SK-N-SH treated with all-trans-retinoic acid at 6 μM for 48 hours (cell line): Measurements from ENCODE around the gene TPP2.

Source experiments
- ATAC-seq: fragments of 200-7000 bp; cut with Tn5 transposase; 3 replicates; pipeline ENCODE4 v1.9.1; 2020; ENCODE audit warnings: mild to moderate bottlenecking, moderate library complexity
- ARNTL ChIP-seq: fragments of 450-650 bp; formaldehyde crosslinking; IDR thresholded peaks from 2 replicates; pipeline ENCODE4 v1.5.0; 2020; ENCODE audit warnings: low read depth, mild to moderate bottlenecking, moderate library complexity, borderline replicate concordance
- BACH2 ChIP-seq: fragments of 250-450 bp; sonication (Bioruptor Pico); IDR thresholded peaks from 2 replicates; pipeline ENCODE4 v1.9.0; 2021; ENCODE audit warnings: mild to moderate bottlenecking, borderline replicate concordance
- CSDC2 ChIP-seq: fragments of 250-450 bp; sonication (Bioruptor Pico); IDR thresholded peaks from 2 replicates; pipeline ENCODE4 v1.5.0; 2020; ENCODE audit warnings: mild to moderate bottlenecking, moderate library complexity
- ESRRG ChIP-seq: fragments of 250-450 bp; sonication (Bioruptor Pico); IDR thresholded peaks from 2 replicates; pipeline ENCODE4 v1.6.1; 2021; ENCODE audit warnings: mild to moderate bottlenecking
- GLIS3 ChIP-seq: fragments of 250-450 bp; sonication (Bioruptor Pico); IDR thresholded peaks from 2 replicates; pipeline ENCODE4 v1.5.0; 2020; ENCODE audit warnings: mild to moderate bottlenecking, moderate library complexity
- ISL1 ChIP-seq: fragments of 250-450 bp; sonication (Bioruptor Pico); IDR thresholded peaks from 2 replicates; pipeline ENCODE4 v2.1.2; 2022; ENCODE audit warnings: mild to moderate bottlenecking, moderate library complexity
- OSR1 ChIP-seq: fragments of 250-450 bp; sonication (Bioruptor Pico); IDR thresholded peaks from 2 replicates; pipeline ENCODE4 v1.8.0; 2022; ENCODE audit warnings: moderate library complexity, mild to moderate bottlenecking, inconsistent platforms
- PPARA ChIP-seq: fragments of 250-450 bp; sonication (Bioruptor Pico); IDR thresholded peaks from 2 replicates; pipeline ENCODE4 v1.5.0; 2020; ENCODE audit warnings: mild to moderate bottlenecking, borderline replicate concordance
- RARB ChIP-seq: fragments of 250-450 bp; sonication (Bioruptor Pico); IDR thresholded peaks from 2 replicates; pipeline ENCODE4 v1.8.0; 2021; ENCODE audit warnings: mild to moderate bottlenecking, moderate library complexity
- SNAI2 ChIP-seq: fragments of 250-450 bp; sonication (Bioruptor Pico); IDR thresholded peaks from 2 replicates; pipeline ENCODE4 v1.5.0; 2020; ENCODE audit warnings: mild to moderate bottlenecking, moderate library complexity
- ZC3H10 ChIP-seq: fragments of 250-450 bp; sonication (Bioruptor Pico); IDR thresholded peaks from 2 replicates; pipeline ENCODE4 v1.5.1; 2021; ENCODE audit warnings: mild to moderate bottlenecking, moderate library complexity
- ZFP30 ChIP-seq: fragments of 450-650 bp; formaldehyde crosslinking; IDR thresholded peaks from 2 replicates; pipeline ENCODE4 v1.5.0; 2022; ENCODE audit warnings: mild to moderate bottlenecking, moderate library complexity
- ZNF70 ChIP-seq: fragments of 450-650 bp; formaldehyde crosslinking; IDR thresholded peaks from 2 replicates; pipeline ENCODE4 v1.5.0; 2020; ENCODE audit warnings: mild to moderate bottlenecking, moderate library complexity
- TF ChIP-seq, protein P1 (sequence below): fragments of 250-450 bp; sonication (Bioruptor Pico); IDR thresholded peaks from 2 replicates; pipeline ENCODE4 v1.5.0; 2020; ENCODE audit warnings: mild to moderate bottlenecking, moderate library complexity
- TF ChIP-seq, protein P2 (sequence below): fragments of 250-450 bp; sonication (Bioruptor Pico); IDR thresholded peaks from 2 replicates; pipeline ENCODE4 v1.5.1; 2020; ENCODE audit warnings: low read depth, mild to moderate bottlenecking, moderate library complexity
- TF ChIP-seq, protein P3 (sequence below): fragments of 250-450 bp; sonication (Bioruptor Pico); IDR thresholded peaks from 2 replicates; pipeline ENCODE4 v1.8.0; 2021; ENCODE audit warnings: low read depth, mild to moderate bottlenecking, moderate library complexity, borderline replicate concordance

Gene TPP2

DNA sequence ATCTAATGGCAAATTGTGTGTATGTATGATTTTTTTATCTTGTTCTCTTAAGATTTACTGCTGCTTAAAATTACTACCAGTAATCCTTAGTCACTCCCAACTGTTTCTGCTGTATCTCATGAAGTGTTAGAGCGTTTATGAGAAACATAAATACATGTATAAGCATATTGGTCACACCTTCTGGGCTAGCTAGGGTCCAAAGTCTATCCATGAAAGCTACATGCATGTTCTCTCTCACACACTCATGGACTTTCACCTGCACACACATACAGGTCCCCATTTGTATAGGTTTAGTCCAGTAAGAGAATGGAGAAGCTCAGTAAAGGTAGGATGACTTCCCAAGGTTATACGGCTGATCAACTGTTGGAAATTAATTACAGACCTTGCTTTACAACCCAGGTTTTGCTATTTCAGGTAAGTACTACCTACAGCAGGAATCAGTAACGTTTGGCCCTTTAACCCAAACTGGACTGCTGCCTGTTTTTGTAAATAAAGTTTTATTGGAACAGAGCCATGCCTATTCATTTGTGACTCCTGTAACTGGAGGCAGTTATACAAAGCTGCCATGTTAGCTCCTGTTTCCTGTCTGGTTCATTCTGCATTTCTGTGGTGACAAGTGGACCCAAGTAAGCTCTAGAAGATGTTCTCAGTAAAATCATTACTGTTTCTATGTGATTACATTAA is 82.8 kb downstream of the TPP2 start:
- TF ChIP-seq, protein P1, sequence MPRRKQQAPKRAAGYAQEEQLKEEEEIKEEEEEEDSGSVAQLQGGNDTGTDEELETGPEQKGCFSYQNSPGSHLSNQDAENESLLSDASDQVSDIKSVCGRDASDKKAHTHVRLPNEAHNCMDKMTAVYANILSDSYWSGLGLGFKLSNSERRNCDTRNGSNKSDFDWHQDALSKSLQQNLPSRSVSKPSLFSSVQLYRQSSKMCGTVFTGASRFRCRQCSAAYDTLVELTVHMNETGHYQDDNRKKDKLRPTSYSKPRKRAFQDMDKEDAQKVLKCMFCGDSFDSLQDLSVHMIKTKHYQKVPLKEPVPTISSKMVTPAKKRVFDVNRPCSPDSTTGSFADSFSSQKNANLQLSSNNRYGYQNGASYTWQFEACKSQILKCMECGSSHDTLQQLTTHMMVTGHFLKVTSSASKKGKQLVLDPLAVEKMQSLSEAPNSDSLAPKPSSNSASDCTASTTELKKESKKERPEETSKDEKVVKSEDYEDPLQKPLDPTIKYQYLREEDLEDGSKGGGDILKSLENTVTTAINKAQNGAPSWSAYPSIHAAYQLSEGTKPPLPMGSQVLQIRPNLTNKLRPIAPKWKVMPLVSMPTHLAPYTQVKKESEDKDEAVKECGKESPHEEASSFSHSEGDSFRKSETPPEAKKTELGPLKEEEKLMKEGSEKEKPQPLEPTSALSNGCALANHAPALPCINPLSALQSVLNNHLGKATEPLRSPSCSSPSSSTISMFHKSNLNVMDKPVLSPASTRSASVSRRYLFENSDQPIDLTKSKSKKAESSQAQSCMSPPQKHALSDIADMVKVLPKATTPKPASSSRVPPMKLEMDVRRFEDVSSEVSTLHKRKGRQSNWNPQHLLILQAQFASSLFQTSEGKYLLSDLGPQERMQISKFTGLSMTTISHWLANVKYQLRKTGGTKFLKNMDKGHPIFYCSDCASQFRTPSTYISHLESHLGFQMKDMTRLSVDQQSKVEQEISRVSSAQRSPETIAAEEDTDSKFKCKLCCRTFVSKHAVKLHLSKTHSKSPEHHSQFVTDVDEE (CRISPR knock-in tag) = no peak
- no peak for TF ChIP-seq GLIS3 (CRISPR knock-in tag)
- no peak for TF ChIP-seq ISL1
- TF ChIP-seq, protein P2, sequence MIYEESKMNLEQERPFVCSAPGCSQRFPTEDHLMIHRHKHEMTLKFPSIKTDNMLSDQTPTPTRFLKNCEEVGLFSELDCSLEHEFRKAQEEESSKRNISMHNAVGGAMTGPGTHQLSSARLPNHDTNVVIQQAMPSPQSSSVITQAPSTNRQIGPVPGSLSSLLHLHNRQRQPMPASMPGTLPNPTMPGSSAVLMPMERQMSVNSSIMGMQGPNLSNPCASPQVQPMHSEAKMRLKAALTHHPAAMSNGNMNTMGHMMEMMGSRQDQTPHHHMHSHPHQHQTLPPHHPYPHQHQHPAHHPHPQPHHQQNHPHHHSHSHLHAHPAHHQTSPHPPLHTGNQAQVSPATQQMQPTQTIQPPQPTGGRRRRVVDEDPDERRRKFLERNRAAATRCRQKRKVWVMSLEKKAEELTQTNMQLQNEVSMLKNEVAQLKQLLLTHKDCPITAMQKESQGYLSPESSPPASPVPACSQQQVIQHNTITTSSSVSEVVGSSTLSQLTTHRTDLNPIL (CRISPR knock-in tag) = no peak
- TF ChIP-seq ZNF70 (CRISPR knock-in tag) = no peak
- TF ChIP-seq ARNTL = no peak
- no peak for TF ChIP-seq ZC3H10 (CRISPR knock-in tag)
- ATAC-seq = no peak

DNA sequence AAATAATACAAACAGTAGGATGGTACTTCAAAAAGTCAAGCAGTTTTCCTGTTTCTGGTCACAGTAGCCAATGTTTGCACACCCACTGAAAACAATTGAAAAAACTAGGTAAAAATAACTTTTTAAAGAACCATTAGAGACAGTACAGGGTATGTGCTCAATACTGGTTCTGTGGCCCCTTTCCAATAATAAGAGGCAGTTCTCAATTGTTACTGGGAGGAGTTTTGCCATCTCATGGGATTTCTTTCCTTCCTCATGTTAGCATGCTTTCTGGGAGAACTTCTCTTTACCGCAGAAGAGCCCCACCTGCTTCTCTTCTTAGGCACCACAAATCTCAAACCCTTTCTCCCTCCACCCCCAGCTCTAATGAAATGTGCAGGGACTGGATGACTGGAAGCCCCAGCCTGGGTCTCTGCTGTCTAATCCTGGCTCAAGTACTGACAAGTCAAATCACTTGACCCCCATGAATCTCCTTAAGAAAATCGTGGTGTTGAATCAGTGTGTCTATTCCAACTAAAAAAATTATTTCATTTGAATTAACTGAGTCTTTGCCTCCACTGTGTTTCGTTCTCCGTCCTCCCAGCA is 83.4 kb downstream of the TPP2 start:
- TF ChIP-seq ZNF70 (CRISPR knock-in tag) (no peak), BACH2 (CRISPR knock-in tag) (no peak), RARB (CRISPR knock-in tag) (no peak), OSR1 (no peak), CSDC2 (CRISPR knock-in tag) (no peak)
- TF ChIP-seq, protein P2 (CRISPR knock-in tag) = no peak
- TF ChIP-seq, protein P1 (CRISPR knock-in tag) = no peak
- TF ChIP-seq, protein P3, sequence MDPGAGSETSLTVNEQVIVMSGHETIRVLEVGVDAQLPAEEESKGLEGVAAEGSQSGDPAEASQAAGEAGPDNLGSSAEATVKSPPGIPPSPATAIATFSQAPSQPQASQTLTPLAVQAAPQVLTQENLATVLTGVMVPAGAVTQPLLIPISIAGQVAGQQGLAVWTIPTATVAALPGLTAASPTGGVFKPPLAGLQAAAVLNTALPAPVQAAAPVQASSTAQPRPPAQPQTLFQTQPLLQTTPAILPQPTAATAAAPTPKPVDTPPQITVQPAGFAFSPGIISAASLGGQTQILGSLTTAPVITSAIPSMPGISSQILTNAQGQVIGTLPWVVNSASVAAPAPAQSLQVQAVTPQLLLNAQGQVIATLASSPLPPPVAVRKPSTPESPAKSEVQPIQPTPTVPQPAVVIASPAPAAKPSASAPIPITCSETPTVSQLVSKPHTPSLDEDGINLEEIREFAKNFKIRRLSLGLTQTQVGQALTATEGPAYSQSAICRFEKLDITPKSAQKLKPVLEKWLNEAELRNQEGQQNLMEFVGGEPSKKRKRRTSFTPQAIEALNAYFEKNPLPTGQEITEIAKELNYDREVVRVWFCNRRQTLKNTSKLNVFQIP (CRISPR knock-in tag) = no peak
- ATAC-seq = no peak

DNA sequence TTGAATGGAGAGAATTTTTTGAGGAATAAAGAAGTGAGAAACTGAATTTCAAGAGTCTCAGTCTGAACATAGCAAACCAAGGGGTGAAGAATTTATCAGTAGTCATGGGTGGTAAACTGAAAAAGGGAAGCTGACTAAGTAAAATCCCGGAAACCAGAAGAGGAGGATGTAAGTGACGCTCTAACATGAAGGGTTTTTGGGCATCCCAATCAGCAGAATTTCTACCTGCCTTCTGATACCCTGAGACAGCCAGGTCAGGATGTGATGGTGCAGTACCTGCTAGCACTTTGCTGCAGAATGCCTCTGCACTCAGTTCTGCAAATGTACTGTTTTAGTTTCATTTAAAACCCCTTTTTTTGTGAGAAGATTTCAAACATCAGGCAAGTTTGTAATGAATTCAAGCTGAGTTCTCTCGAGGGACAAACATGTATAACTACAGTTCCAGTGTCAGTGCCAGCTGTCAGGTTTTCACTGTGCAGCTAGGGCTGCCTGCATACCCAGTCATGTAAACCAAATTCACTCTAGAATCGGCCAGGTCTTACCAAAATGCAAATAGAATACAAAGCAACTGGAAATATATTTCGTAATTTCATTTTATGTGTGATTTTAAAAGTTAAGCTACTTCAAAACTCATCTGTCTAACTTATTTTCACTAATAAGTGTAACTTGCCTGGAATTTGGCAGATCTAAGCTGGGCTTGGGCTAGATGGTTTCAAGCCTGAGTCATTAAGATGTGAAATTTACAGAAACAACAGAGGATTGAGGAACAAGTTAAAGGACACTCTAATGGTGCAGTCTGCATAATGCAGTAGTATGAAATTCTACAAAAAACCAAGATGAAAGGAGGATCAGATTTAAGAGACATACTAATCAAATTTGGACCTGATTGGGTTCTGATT is 84.3 kb downstream of the TPP2 start:
- no peak for ATAC-seq
- no peak for TF ChIP-seq GLIS3 (CRISPR knock-in tag)
- no peak for TF ChIP-seq ESRRG (CRISPR knock-in tag)
- no peak for TF ChIP-seq ZNF70 (CRISPR knock-in tag)

DNA sequence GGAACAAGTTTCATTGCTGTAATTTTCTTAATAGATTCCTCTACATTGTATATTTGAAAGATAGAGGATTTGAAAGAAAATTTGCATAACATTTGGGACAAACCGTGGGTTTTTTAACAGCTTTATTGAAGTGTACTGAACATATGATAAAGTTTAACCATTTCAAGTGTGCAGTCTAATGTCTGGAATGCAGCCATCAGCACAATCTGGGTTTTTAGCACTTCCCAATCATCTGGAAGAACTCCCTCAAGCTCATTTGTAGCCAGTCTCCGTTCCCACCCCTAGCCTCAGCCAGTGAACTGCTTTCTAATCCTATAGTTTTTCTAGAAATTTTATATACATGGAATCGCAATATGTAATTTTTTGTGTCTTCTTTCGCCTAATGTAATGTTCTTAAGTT is 85.4 kb downstream of the TPP2 start:
- no peak for ATAC-seq
- TF ChIP-seq RARB (CRISPR knock-in tag) (no peak), CSDC2 (CRISPR knock-in tag) (no peak), ZNF70 (CRISPR knock-in tag) (no peak), PPARA (no peak), GLIS3 (CRISPR knock-in tag) (no peak), ISL1 (no peak), ARNTL (no peak), ZC3H10 (CRISPR knock-in tag) (no peak), ZFP30 (CRISPR knock-in tag) (no peak), SNAI2 (no peak)
- TF ChIP-seq, protein P1 (CRISPR knock-in tag) = no peak
- TF ChIP-seq, protein P3 (CRISPR knock-in tag) = no peak
